Ramos (cell line): Measurements from ENCODE around the gene C1QTNF8.
"Not testable (repeated sequence)": the region's sequence is repeated elsewhere in the genome, so short reads cannot be mapped to it uniquely, and the experiment has no call there.

Experiments
- in situ Hi-C: fragments of 300-500 bp; cut with MboI; formaldehyde crosslinking; loops from one replicate; pipeline ENCODE4 v1.14.3; 2022; ENCODE audit warnings: low sequenced_read_pairs; ENCODE audit not compliant: unreplicated experiment

Gene C1QTNF8

GRCh38 chr16:1095450-1096168 is 435 bp downstream of the C1QTNF8 start:
- in situ Hi-C loops = no loop called here

- in situ Hi-C loops = no loop called here
Measured at GRCh38 chr16:1094601-1095449, 1.2 kb downstream of the C1QTNF8 start.

GRCh38 chr16:1094124-1094479 is 1.9 kb downstream of the C1QTNF8 start:
- in situ Hi-C loops = no loop called here

GRCh38 chr16:1093284-1094123 is 2.5 kb downstream of the C1QTNF8 start:
- in situ Hi-C loops = no loop called here

GRCh38 chr16:1092685-1093283 is 3.3 kb downstream of the C1QTNF8 start:
- in situ Hi-C loops = not testable (repeated sequence)

- in situ Hi-C loops = no loop called here
Measured at GRCh38 chr16:1091992-1092552, 4.0 kb downstream of the C1QTNF8 start.

- in situ Hi-C loops = no loop called here
Measured at GRCh38 chr16:1090620-1091587, 5.1 kb downstream of the C1QTNF8 start.

GRCh38 chr16:1089822-1090619 is 6.0 kb downstream of the C1QTNF8 start:
- in situ Hi-C loops = no loop called here

GRCh38 chr16:1089439-1089821 is 6.6 kb downstream of the C1QTNF8 start:
- in situ Hi-C loops = no loop called here

- in situ Hi-C loops = no loop called here
Measured at GRCh38 chr16:1088295-1089170, 7.5 kb downstream of the C1QTNF8 start.

- in situ Hi-C loops = not testable (repeated sequence)
Measured at GRCh38 chr16:1086443-1086842, 9.6 kb downstream of the C1QTNF8 start.

- in situ Hi-C loops = no loop called here
Measured at GRCh38 chr16:1084971-1085370, 11.1 kb downstream of the C1QTNF8 start.

GRCh38 chr16:1082952-1083675 is 12.9 kb downstream of the C1QTNF8 start:
- in situ Hi-C loops = no loop called here

- in situ Hi-C loops = no loop called here
Measured at GRCh38 chr16:1082266-1082951, 13.6 kb downstream of the C1QTNF8 start.

GRCh38 chr16:1081734-1082265 is 14.2 kb downstream of the C1QTNF8 start:
- in situ Hi-C loops = no loop called here
